ENCODE data around the gene TEKT3.

Gene TEKT3

GRCh38 chr17:15266325-15267125, 74.9 kb downstream of the TEKT3 start:
- no peak for DNase-seq (ENCODE audit: low spot score)

- DNase-seq (ENCODE audit: low spot score) = no peak
Observed at GRCh38 chr17:15265131-15265530, 76.3 kb downstream of the TEKT3 start, which contains the start of gene PMP22. PMP22 (minus strand) TSS chr17:15265326; CDS start chr17:15260727, 4,599 bp downstream.

GRCh38 chr17:15264542-15264941, 76.9 kb downstream of the TEKT3 start:
- DNase-seq (ENCODE audit: low spot score) = no peak

GRCh38 chr17:15263680-15264079, 77.7 kb downstream of the TEKT3 start:
- no peak for DNase-seq (ENCODE audit: low spot score)

- no peak for DNase-seq (ENCODE audit: low spot score)
Observed at GRCh38 chr17:15263206-15263579, 78.2 kb downstream of the TEKT3 start.

GRCh38 chr17:15262291-15263205, 78.8 kb downstream of the TEKT3 start:
- no peak for DNase-seq (ENCODE audit: low spot score)

GRCh38 chr17:15261802-15262290, 79.6 kb downstream of the TEKT3 start:
- no peak for DNase-seq (ENCODE audit: low spot score)

GRCh38 chr17:15261258-15261801, 80.1 kb downstream of the TEKT3 start:
- DNase-seq (ENCODE audit: low spot score) = no peak

- DNase-seq (ENCODE audit: low spot score) = peak; percentile 51
Observed at GRCh38 chr17:15260376-15261257, 80.8 kb downstream of the TEKT3 start.

- DNase-seq (ENCODE audit: low spot score) = no peak
Observed at GRCh38 chr17:15257796-15258512, 83.4 kb downstream of the TEKT3 start.

GRCh38 chr17:15257258-15257788, 84.1 kb downstream of the TEKT3 start:
- peak; percentile 70 for DNase-seq (ENCODE audit: low spot score)

GRCh38 chr17:15256689-15257088, 84.7 kb downstream of the TEKT3 start:
- no peak for DNase-seq (ENCODE audit: low spot score)

- no peak for DNase-seq (ENCODE audit: low spot score)
Observed at GRCh38 chr17:15255713-15256454, 85.5 kb downstream of the TEKT3 start.

Small RNAs within 50 kb of the gene (small RNA-seq; reads per million reads assigned to genes)
- 0 reads per million in 2 experiments for gene RNU6-799P

All from SK-N-DZ (cell line).